ENCODE measurements around the gene CATSPERB. TPM values are rescaled to one million over a fixed set of nuclear protein-coding genes. Genes with fewer than 3 reads are reported as not detected.
"Not testable (repeated sequence)": the region's sequence is repeated elsewhere in the genome, so short reads cannot be mapped to it uniquely, and the experiment has no call there.

Gene CATSPERB
- total and polyA plus RNA-seq, 2 of the 8 experiments (the other 6 are each of a cell fraction or from before 2014, with no cell fraction given), result 0.11 to 0.30 TPM

DNA sequence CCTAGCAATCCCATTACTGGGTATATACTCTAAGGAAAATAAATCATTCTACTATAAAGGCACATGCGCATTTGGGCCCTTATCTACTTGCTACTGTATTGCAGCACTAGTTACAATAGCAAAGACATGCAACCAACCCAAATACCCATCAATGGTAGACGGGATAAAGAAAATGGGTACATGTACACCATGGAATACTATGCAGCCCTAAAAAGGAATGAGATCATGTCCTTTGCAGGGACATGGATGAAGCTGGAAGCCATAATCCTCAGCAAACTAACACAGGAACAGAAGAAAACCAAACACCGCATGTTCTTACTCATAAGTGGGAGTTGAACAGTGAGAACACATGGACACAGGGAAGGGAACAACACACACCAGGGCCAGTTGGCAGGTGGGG lies 54.2 kb downstream of the CATSPERB start:
- H3K4me2 ChIP-seq (ENCODE audit: insufficient read depth in 1 of 2, low read depth in 2 of 2, low read length in 2 of 2); H3K4ac ChIP-seq (replicated peaks; ENCODE audit: insufficient read length, low read depth, low read length); H3K36me3 ChIP-seq (ENCODE audit: control insufficient read depth in 2 of 4, insufficient read depth in 4 of 4, low read length in 3 of 4); H2BK120ac ChIP-seq (replicated peaks; ENCODE audit: low read depth, low read length); H3K9ac ChIP-seq (replicated peaks in 1 of 4; ENCODE audit: extremely low read depth in 1 of 4, low read depth in 3 of 4, low read length in 3 of 4); H3K27me3 ChIP-seq (replicated peaks in 1 of 4; ENCODE audit: control insufficient read depth in 3 of 4, extremely low read depth in 1 of 4, insufficient read depth in 3 of 4, low read length in 3 of 4); H2BK12ac ChIP-seq (ENCODE audit: low read depth, low read length); H4K5ac ChIP-seq (ENCODE audit: insufficient read length, low read depth, low read length); CTCF ChIA-PET (ENCODE audit: partially characterized antibody); H2AFZ ChIP-seq (ENCODE audit: low read length); H4K20me1 ChIP-seq (replicated peaks in 1 of 2; ENCODE audit: control insufficient read depth in 1 of 2, insufficient read depth in 2 of 2, low read length in 2 of 2); H2BK20ac ChIP-seq (ENCODE audit: low read length); H3K56ac ChIP-seq (replicated peaks; ENCODE audit: insufficient read length, low read depth, low read length); H3K79me2 ChIP-seq (ENCODE audit: control insufficient read depth in 1 of 2, insufficient read depth in 2 of 2, low read length in 2 of 2); H2BK5ac ChIP-seq (ENCODE audit: low read depth, low read length); H2AK5ac ChIP-seq (ENCODE audit: low read depth, low read length); H4K91ac ChIP-seq (replicated peaks; ENCODE audit: insufficient read length, low read length); H4K8ac ChIP-seq (ENCODE audit: extremely low read depth, insufficient read depth, low read length); H3K18ac ChIP-seq (ENCODE audit: extremely low read depth, low read length); DNase-seq (ENCODE audit: low read depth in 1 of 2, low spot score in 2 of 2); FAIRE-seq; H3K27ac ChIP-seq (ENCODE audit: low read depth, low read length); H2BK15ac ChIP-seq (ENCODE audit: low read length); H3K4me3 ChIP-seq (ENCODE audit: extremely low read depth in 1 of 4, insufficient read depth in 2 of 4, low read depth in 3 of 4, low read length in 4 of 4); H3K23ac ChIP-seq (ENCODE audit: insufficient read length); H3K14ac ChIP-seq (ENCODE audit: insufficient read length); H3K23me2 ChIP-seq (ENCODE audit: low read depth, low read length); H3K79me1 ChIP-seq (ENCODE audit: low read depth, low read length); H3K4me1 ChIP-seq (replicated peaks in 1 of 4; ENCODE audit: control insufficient read depth in 3 of 4, insufficient read depth in 4 of 4, low read length in 3 of 4); POLR2A ChIA-PET (ENCODE audit: partially characterized antibody): not testable (repeated sequence)
- 89% methylated on average over 3 of the region's 3 CpGs; no CpG with 5 or more reads in 1 of the 2 experiments for WGBS, 2 experiments (ENCODE audit: extremely low coverage in 1 of 2, insufficient coverage in 1 of 2, insufficient read length in 1 of 2, insufficient replicate concordance in 2 of 2, low coverage in 1 of 2, low lambda C conversion rate in 2 of 2, missing lambda C conversion rate in 1 of 2)
- peaks cover 28 to 38% of the 10 kb centered on the region in 2 experiments for H3K9me3 ChIP-seq (ENCODE audit: insufficient read depth in 2 of 2, low read depth in 1 of 2, low read length in 1 of 2)

All from H1 (cell line).